GM19025 (cell line): Measurements from ENCODE around the gene AFF1.

Source experiments
- ATAC-seq: cut with Tn5 transposase; IDR thresholded peaks from one replicate; pipeline ENCODE4 v1.9.1; 2021; ENCODE audit warnings: mild to moderate bottlenecking, low read depth, moderate library complexity; ENCODE audit not compliant: unreplicated experiment

The AFF1 gene

GRCh38 chr4:86934771-86935565 is at the start of gene AFF1:
AFF1 (plus strand) TSS chr4:86935011; CDS start chr4:86948534, 13,523 bp downstream.
- ATAC-seq = peak; percentile 40

GRCh38 chr4:86890790-86891189 is 44.0 kb upstream of the AFF1 start:
- no peak for ATAC-seq

GRCh38 chr4:86891762-86892635 is 42.8 kb upstream of the AFF1 start, which contains the start of gene C4orf36:
C4orf36 (minus strand) TSS chr4:86892422; CDS start chr4:86891520, 902 bp downstream.
- peak; percentile 38 for ATAC-seq

- ATAC-seq = peak; percentile 15
These were observed 42.2 kb upstream of the AFF1 start for GRCh38 chr4:86892636-86892960.

- no peak for ATAC-seq
These were observed 41.7 kb upstream of the AFF1 start for GRCh38 chr4:86893136-86893535.

GRCh38 chr4:86894455-86894854 is 40.4 kb upstream of the AFF1 start:
- ATAC-seq = no peak

- ATAC-seq = peak; percentile 42
These were observed 38.9 kb upstream of the AFF1 start for GRCh38 chr4:86895692-86896488.

- no peak for ATAC-seq
These were observed 38.2 kb upstream of the AFF1 start for GRCh38 chr4:86896596-86896995.

- ATAC-seq = no peak
These were observed 36.2 kb upstream of the AFF1 start for GRCh38 chr4:86898562-86898961.

GRCh38 chr4:86901864-86902263 is 32.9 kb upstream of the AFF1 start:
- ATAC-seq = no peak

GRCh38 chr4:86908251-86908657 is 26.6 kb upstream of the AFF1 start:
- no peak for ATAC-seq

GRCh38 chr4:86909546-86910295 is 25.1 kb upstream of the AFF1 start:
- no peak for ATAC-seq

- ATAC-seq = no peak
These were observed 24.4 kb upstream of the AFF1 start for GRCh38 chr4:86910369-86910768.

- ATAC-seq = no peak
These were observed 23.8 kb upstream of the AFF1 start for GRCh38 chr4:86910820-86911684.

- ATAC-seq = no peak
These were observed 18.4 kb upstream of the AFF1 start for GRCh38 chr4:86916392-86916791.

- ATAC-seq = no peak
These were observed 17.4 kb upstream of the AFF1 start for GRCh38 chr4:86917212-86918039.

GRCh38 chr4:86918539-86919072 is 16.2 kb upstream of the AFF1 start:
- ATAC-seq = no peak
